ENCODE results near the gene TTC39B.

- no peak for TF ChIP-seq CTCF (IDR thresholded peaks at IDR 0.05; ENCODE audit: low read length)
- TF ChIP-seq EZH2 (optimal IDR thresholded peaks at IDR 0.05; ENCODE audit: low read depth, low read length): no peak
Observed at GRCh38 chr9:15205632-15206420, 101.2 kb downstream of the TTC39B start.

Measured in MM.1S (cell line).